Fibroblast of peridontal ligament (primary cell): ENCODE data around the gene PLEKHM1.
"Not testable (repeated sequence)": the region's sequence is repeated elsewhere in the genome, so short reads cannot be mapped to it uniquely, and the experiment has no call there.

Experiments used
- DNase-seq: peaks from one replicate; pipeline ENCODE4 v3.0.0-alpha.2; 2010; ENCODE audit errors: extremely low read depth

Gene PLEKHM1

GRCh38 chr17:45461524-45462327, 28.8 kb downstream of the PLEKHM1 start:
- peak; percentile 5 for DNase-seq

- DNase-seq: not testable (repeated sequence)
Observed at GRCh38 chr17:45460422-45460821, 30.1 kb downstream of the PLEKHM1 start.

- not testable (repeated sequence) for DNase-seq
Observed at GRCh38 chr17:45454341-45454740, 36.2 kb downstream of the PLEKHM1 start.

- DNase-seq: not testable (repeated sequence)
Observed at GRCh38 chr17:45453731-45454130, 36.8 kb downstream of the PLEKHM1 start.

GRCh38 chr17:45453225-45453534, 37.3 kb downstream of the PLEKHM1 start:
- DNase-seq: not testable (repeated sequence)

GRCh38 chr17:45452329-45453224, 37.9 kb downstream of the PLEKHM1 start:
- not testable (repeated sequence) for DNase-seq

GRCh38 chr17:45451660-45452059, 38.9 kb downstream of the PLEKHM1 start:
- DNase-seq: not testable (repeated sequence)

GRCh38 chr17:45451131-45451530, 39.4 kb downstream of the PLEKHM1 start:
- DNase-seq: no peak

GRCh38 chr17:45449708-45450329, 40.7 kb downstream of the PLEKHM1 start:
- DNase-seq: not testable (repeated sequence)

- DNase-seq: not testable (repeated sequence)
Observed at GRCh38 chr17:45449260-45449659, 41.3 kb downstream of the PLEKHM1 start.

- DNase-seq: not testable (repeated sequence)
Observed at GRCh38 chr17:45448483-45448882, 42.0 kb downstream of the PLEKHM1 start.

- not testable (repeated sequence) for DNase-seq
Observed at GRCh38 chr17:45448066-45448465, 42.5 kb downstream of the PLEKHM1 start.

GRCh38 chr17:45447650-45448049, 42.9 kb downstream of the PLEKHM1 start:
- DNase-seq: not testable (repeated sequence)

GRCh38 chr17:45446872-45447625, 43.5 kb downstream of the PLEKHM1 start:
- not testable (repeated sequence) for DNase-seq

GRCh38 chr17:45445901-45446743, 44.4 kb downstream of the PLEKHM1 start:
- not testable (repeated sequence) for DNase-seq

GRCh38 chr17:45444856-45445820, 45.4 kb downstream of the PLEKHM1 start:
- DNase-seq: not testable (repeated sequence)

- not testable (repeated sequence) for DNase-seq
Observed at GRCh38 chr17:45444301-45444700, 46.2 kb downstream of the PLEKHM1 start.

GRCh38 chr17:45443371-45444260, 46.9 kb downstream of the PLEKHM1 start:
- not testable (repeated sequence) for DNase-seq
